ENCODE results near the gene SULT6B1.
"Not testable (repeated sequence)": the region's sequence is repeated elsewhere in the genome, so short reads cannot be mapped to it uniquely, and the experiment has no call there.

The SULT6B1 gene

DNA sequence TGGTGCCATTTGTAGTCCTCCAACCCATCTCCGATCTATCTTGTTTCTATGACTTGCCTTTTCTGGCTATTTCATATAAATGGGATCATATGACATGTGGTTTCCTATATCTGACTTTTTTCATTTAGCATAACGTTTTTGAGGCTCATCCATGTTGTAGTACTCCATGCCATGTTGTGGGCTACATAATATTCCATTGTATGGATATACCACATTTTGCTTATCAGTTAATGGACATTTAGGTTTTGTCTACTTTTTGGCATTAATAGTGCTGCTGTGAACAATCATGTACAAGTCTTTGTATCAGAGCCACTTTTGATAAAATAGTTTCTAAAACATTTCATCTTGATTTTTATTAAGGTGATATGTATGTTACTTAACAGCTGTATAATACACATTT, 15.2 kb upstream of the SULT6B1 start:
- TF ChIP-seq, protein P1, sequence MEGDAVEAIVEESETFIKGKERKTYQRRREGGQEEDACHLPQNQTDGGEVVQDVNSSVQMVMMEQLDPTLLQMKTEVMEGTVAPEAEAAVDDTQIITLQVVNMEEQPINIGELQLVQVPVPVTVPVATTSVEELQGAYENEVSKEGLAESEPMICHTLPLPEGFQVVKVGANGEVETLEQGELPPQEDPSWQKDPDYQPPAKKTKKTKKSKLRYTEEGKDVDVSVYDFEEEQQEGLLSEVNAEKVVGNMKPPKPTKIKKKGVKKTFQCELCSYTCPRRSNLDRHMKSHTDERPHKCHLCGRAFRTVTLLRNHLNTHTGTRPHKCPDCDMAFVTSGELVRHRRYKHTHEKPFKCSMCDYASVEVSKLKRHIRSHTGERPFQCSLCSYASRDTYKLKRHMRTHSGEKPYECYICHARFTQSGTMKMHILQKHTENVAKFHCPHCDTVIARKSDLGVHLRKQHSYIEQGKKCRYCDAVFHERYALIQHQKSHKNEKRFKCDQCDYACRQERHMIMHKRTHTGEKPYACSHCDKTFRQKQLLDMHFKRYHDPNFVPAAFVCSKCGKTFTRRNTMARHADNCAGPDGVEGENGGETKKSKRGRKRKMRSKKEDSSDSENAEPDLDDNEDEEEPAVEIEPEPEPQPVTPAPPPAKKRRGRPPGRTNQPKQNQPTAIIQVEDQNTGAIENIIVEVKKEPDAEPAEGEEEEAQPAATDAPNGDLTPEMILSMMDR (IDR thresholded peaks at IDR 0.05; ENCODE audit: extremely low read depth, missing control alignments) = no peak
- DNase-seq (ENCODE audit: low spot score) = no peak

DNA sequence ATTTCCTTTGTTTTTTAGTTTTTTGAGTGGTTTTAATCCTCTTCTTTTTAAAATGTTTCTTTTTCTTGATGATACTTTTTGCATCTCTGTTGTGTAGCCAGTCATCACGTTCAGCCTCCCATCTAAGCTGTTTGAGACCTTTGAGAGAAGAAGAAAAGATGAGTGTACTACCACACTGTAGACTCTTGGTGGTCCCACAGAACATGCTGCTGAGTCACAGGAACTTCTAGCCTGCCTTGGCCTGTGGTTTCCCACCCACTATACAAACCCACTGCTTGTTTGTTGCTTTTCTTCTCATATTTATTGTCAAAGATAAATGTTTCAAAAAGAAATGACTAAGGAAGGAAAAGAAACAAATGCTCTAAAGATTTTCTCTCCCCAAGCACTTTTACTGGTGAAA, 13.3 kb upstream of the SULT6B1 start:
- no peak for DNase-seq (ENCODE audit: low spot score)
- TF ChIP-seq, protein P1 (IDR thresholded peaks at IDR 0.05; ENCODE audit: extremely low read depth, missing control alignments) = no peak

DNA sequence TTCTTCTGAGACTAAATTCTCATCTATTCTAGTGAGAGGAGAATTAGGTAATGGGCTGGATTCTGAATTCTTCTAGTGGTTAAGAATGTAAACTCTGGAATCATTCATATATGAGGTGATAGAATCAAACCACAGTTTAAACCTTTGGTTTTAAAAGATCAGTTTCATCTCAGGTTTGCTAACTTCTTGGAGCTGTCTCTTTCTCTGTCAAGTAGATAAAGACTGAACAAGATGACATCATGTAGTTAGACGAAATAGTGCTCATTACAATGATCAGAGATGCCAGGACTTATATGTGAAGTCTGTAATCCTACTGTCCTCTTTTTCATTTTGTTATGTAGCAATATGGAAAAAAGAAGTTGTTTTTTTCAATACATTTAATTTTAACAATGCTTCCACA, 12.7 kb upstream of the SULT6B1 start:
- DNase-seq (ENCODE audit: low spot score) = no peak
- TF ChIP-seq, protein P1 (IDR thresholded peaks at IDR 0.05; ENCODE audit: extremely low read depth, missing control alignments) = no peak

DNA sequence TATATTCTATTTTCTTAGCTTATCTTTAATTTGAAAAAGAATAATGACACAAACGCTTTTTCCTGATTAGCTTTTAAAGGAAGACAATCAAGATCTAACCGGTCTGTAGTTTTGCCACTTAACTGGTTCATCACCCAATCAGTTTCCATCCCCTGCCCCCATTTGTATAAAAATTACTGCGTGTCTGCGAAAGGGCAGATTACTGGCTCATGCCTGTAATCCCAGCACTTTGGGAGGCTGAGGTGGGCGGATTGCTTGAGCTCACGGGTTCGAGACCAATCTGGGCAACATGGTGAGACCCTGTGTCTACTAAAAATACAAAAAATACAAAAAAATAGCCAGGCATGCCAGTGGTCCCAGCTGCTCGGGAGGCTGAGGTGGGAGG, 10.2 kb upstream of the SULT6B1 start:
- no peak for DNase-seq (ENCODE audit: low spot score)
- TF ChIP-seq, protein P1 (IDR thresholded peaks at IDR 0.05; ENCODE audit: extremely low read depth, missing control alignments) = no peak

DNA sequence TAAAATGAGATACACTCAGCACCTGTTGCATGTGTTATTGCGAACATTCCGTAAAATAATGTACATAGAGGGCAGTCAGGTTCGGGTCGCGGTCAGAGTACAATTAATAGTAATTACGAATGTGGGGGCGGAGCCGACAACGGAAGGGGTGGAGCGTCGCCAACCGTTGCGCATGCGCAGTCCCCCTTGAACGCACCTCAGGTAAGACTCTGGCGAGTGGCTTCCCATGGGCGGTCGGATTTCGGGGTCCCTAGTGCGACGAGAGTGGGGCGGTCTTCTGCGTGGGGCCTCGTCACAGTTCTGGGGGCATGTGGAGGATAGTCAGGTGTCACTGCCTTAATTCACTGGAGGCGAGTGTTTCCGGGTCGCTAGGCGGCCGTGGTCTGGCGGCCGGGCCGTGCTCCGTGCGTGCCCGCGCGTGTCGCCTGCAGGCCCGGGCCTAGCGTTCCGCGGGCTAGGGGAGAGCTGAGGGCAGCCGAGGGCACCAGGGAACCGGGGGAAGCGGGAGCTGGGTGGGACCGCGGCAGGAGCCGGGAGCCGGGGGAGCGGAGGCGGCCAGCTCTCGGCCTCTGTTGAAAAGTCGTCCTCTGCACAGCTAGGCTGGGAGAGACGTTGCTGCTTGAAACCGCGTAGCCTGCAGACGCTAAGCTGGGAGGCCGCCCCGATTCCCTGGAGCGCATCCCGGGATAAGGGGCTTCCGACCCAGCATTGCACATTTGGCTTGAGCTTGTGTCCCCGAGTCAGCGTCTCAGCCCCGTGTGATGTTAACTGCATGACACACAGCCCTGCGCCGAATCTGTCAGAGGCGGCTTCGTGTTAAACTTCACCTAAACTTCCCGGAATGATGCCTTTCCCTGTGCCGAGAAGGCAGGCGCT, 8.1 kb upstream of the SULT6B1 start, which contains the start of gene CEBPZOS:
CEBPZOS (plus strand) TSS at position 177 of the 876 bp plus-strand sequence. CDS start 3,209 bp downstream, outside the sequence.
- peak; percentile 93 for DNase-seq (ENCODE audit: low spot score)
- TF ChIP-seq, protein P1 (IDR thresholded peaks at IDR 0.05; ENCODE audit: extremely low read depth, missing control alignments) = no peak

DNA sequence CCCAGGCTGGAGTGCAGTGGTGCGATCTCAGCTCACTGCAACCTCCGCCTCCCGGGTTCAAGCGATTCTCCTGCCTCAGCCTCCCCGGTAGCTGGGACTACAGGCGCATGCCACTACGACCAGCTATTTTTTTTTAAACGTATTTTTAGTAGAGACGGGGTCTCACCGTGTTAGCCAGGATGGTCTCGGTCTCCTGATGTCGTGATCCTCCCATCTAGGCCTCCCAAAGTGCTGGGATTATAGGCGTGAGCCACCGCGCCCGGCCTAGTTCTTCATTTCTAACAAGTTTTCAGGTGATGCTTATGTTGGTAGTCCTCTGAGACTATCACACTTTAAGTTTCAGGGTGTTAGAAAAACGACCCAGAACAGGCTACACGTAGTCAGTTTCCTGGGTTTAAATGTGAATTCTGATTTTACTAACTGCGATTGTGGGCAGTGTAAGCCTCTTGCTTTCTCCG, 7.4 kb upstream of the SULT6B1 start:
- DNase-seq (ENCODE audit: low spot score) = not testable (repeated sequence)

DNA sequence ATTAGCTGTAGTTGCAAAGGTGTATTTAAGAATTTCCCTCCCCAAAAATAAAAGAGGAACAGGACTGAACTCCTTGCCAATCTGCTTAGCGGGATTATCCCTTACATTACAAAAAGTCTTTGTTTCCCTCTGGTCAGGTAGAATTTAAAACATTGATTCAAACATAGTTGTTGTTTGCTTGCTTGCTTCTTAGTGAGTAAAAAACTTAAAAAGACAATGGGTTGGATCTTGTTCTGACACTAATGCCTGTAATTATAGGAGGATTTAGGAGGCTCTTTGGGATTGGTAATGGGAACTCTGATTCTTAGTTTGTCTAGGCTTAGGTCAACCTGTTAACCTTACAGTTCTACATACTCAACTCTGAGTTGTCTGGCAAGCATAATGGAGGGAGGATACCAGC, 4.1 kb upstream of the SULT6B1 start:
- TF ChIP-seq, protein P1 (IDR thresholded peaks at IDR 0.05; ENCODE audit: extremely low read depth, missing control alignments) = no peak
- no peak for DNase-seq (ENCODE audit: low spot score)

DNA sequence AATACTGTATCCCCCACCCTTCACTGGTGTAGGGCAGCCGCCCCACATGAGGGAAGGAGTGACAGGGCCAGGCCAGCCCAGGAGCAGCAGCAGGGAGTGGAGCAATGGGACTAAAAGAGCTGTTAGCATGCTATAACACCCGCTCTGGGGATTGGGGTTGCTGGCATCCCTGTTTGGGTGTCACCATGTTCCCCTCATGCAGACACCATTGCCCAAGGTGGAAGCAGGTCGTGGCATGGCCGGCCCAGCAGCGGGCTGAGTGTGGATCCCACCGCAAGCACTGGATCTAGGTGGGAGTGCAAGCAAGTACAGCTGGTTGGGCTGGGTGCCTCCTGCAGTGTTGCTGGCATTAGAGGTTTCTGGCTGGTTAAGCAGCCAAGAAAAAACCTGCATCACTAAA, 3.3 kb upstream of the SULT6B1 start:
- DNase-seq (ENCODE audit: low spot score) = no peak
- TF ChIP-seq, protein P1 (IDR thresholded peaks at IDR 0.05; ENCODE audit: extremely low read depth, missing control alignments) = no peak

Data from GM20000 (cell line).